PC-3 (cell line): ENCODE results near the gene LYZL1. TPM values are rescaled to one million over a fixed set of nuclear protein-coding genes. Genes with fewer than 3 reads are reported as not detected.

Source experiments
- ATAC-seq: fragments of 200-7000 bp; cut with Tn5 transposase; 2 replicates; pipeline ENCODE4 v1.9.1; 2020; ENCODE audit warnings: mild to moderate bottlenecking, moderate library complexity
- BruUV-seq: library from RNA; stranded (reverse); fragments of 400-500 nt; replicated peaks from 2 replicates; lab custom pipeline; 2021; lab: Mats Ljungman, UMichigan
- CTCF ChIA-PET: fragments of 300-600 bp; sonication (Branson Sonifier 250); formaldehyde crosslinking; loops from one replicate; lab custom pipeline; 2022; ENCODE audit warnings: antibody characterized with exemption; lab: Charles Lee
- POLR2A ChIA-PET: fragments of 300-600 bp; sonication (Branson Sonifier 250); formaldehyde crosslinking; loops from one replicate; lab custom pipeline; 2022; ENCODE audit warnings: antibody characterized with exemption; ENCODE audit not compliant: unreplicated experiment; lab: Charles Lee
- DNase-seq: peaks from one replicate; pipeline ENCODE4 v3.0.0-alpha.2; 2015
- H2AFZ ChIP-seq: fragments of 300-600 bp; sonication (generic); 2 replicates; pipeline ENCODE4 v1.6.0; 2016; ENCODE audit warnings: antibody characterized with exemption, low read length
- H3F3A ChIP-seq: fragments of 300-600 bp; sonication (generic); one replicate; pipeline ENCODE4 v1.6.0; 2017; ENCODE audit warnings: antibody characterized with exemption, low read length, control low read depth, mild to moderate bottlenecking; ENCODE audit not compliant: unreplicated experiment
- H3K27ac ChIP-seq: fragments of 300-600 bp; sonication (generic); 2 replicates; pipeline ENCODE4 v1.5.1; 2016; ENCODE audit warnings: mild to moderate bottlenecking, low read length
- H3K27me3 ChIP-seq: fragments of 300-600 bp; sonication (generic); 2 replicates; pipeline ENCODE4 v1.6.1; 2016; ENCODE audit warnings: low read length, mixed read lengths
- H3K36me3 ChIP-seq: fragments of 300-600 bp; sonication (generic); 2 replicates; pipeline ENCODE4 v1.6.1; 2016; ENCODE audit warnings: low read depth, mixed run types, low read length, mixed read lengths
- H3K4me1 ChIP-seq: fragments of 300-600 bp; sonication (generic); 2 replicates; pipeline ENCODE4 v1.5.1; 2016; ENCODE audit warnings: low read length; ENCODE audit not compliant: insufficient read depth
- H3K4me2 ChIP-seq: fragments of 300-600 bp; sonication (generic); 2 replicates; pipeline ENCODE4 v1.6.0; 2016; ENCODE audit warnings: low read length
- H3K4me3 ChIP-seq: fragments of 300-600 bp; sonication (generic); 2 replicates; pipeline ENCODE4 v1.5.1; 2016; ENCODE audit warnings: mild to moderate bottlenecking, low read length, mixed read lengths
- H3K79me2 ChIP-seq: fragments of 300-600 bp; sonication (generic); 2 replicates; pipeline ENCODE4 v1.6.1; 2017; ENCODE audit warnings: low read length, mixed read lengths
- H3K9ac ChIP-seq: fragments of 300-600 bp; sonication (generic); 2 replicates; pipeline ENCODE4 v1.6.0; 2016; ENCODE audit warnings: mild to moderate bottlenecking, low read length
- H3K9me2 ChIP-seq: fragments of 300-600 bp; sonication (generic); replicated peaks from 2 replicates; pipeline ENCODE4 v1.6.1; 2016; ENCODE audit warnings: mixed run types, low read length, mixed read lengths
- H3K9me3 ChIP-seq: fragments of 300-600 bp; sonication (generic); 2 replicates; pipeline ENCODE4 v1.6.1; 2016; ENCODE audit warnings: low read length, mixed read lengths
- H4K20me1 ChIP-seq: fragments of 300-600 bp; sonication (generic); 2 replicates; pipeline ENCODE4 v1.6.1; 2016; ENCODE audit warnings: low read length, mixed read lengths
- CTCF ChIP-seq: fragments of 300-600 bp; sonication (generic); conservative IDR thresholded peaks from 2 replicates; pipeline ENCODE4 v1.5.1; 2017; ENCODE audit warnings: antibody characterized with exemption, low read depth, mild to moderate bottlenecking, low read length
- EZH2 ChIP-seq: fragments of 300-600 bp; sonication (generic); IDR thresholded peaks from one replicate; pipeline ENCODE4 v1.6.1; 2017; ENCODE audit warnings: antibody characterized with exemption, mild to moderate bottlenecking, low read length; ENCODE audit not compliant: unreplicated experiment
- EZH2phosphoT487 ChIP-seq: fragments of 300-600 bp; sonication (generic); IDR thresholded peaks from 2 replicates; pipeline ENCODE4 v1.6.1; 2018; ENCODE audit warnings: mild to moderate bottlenecking, antibody characterized with exemption, low read length, borderline replicate concordance
- intact Hi-C: fragments of 100-400 bp; cut with micrococcal nuclease; formaldehyde crosslinking; loops from 2 replicates; pipeline ENCODE4 v1.9.0; 2023
- total RNA-seq: library from RNA; depleted of rRNA; stranded (reverse); fragments of >200 nt; gene quantifications from 2 replicates; pipeline ENCODE4 v1.2.3, GENCODE V29; 2014

The LYZL1 gene
- total RNA-seq, 1 experiment from 2014 or later = not detected

GRCh38 chr10:29268011-29268410 lies 20.9 kb upstream of the LYZL1 start:
- TF ChIP-seq CTCF = no peak
- no peak for TF ChIP-seq EZH2
- TF ChIP-seq EZH2phosphoT487 = no peak
- H3K4me3 ChIP-seq = no peak overlapping the region
- no peaks in the 10 kb centered on the region for H3K9me2 ChIP-seq
- H3K27me3 ChIP-seq = no peaks in the 10 kb centered on the region
- no peak overlapping the region for H3K4me2 ChIP-seq
- intact Hi-C loops = no loop called here
- H3F3A ChIP-seq = no peaks in the 10 kb centered on the region
- H3K27ac ChIP-seq = no peak overlapping the region
- ChIA-PET CTCF (no interaction called here), POLR2A (no interaction called here)
- no peaks in the 10 kb centered on the region for H3K4me1 ChIP-seq
- H3K9me3 ChIP-seq = no peaks in the 10 kb centered on the region
- no peaks in the 10 kb centered on the region for H3K36me3 ChIP-seq
- no peaks in the 10 kb centered on the region for H3K79me2 ChIP-seq
- no peak overlapping the region for H3K9ac ChIP-seq
- no TSS peak for BruUV-seq
- DNase-seq (no peak), ATAC-seq (no peak)
- H2AFZ ChIP-seq = no peak overlapping the region
- H4K20me1 ChIP-seq = no peaks in the 10 kb centered on the region

- no peak overlapping the region for H3K27ac ChIP-seq
- no TSS peak for BruUV-seq
- intact Hi-C loops = no loop called here
These were observed 19.4 kb upstream of the LYZL1 start for GRCh38 chr10:29269486-29269885.

GRCh38 chr10:29270883-29271282 lies 18.0 kb upstream of the LYZL1 start:
- ATAC-seq = no peak
- Histone ChIP-seq H3K27ac (no peak overlapping the region), H3K36me3 (no peaks in the 10 kb centered on the region), H3K4me1 (no peaks in the 10 kb centered on the region), H3K79me2 (no peaks in the 10 kb centered on the region), H3F3A (no peaks in the 10 kb centered on the region), H3K9me2 (no peaks in the 10 kb centered on the region), H3K9me3 (no peaks in the 10 kb centered on the region), H2AFZ (no peak overlapping the region), H3K4me2 (no peak overlapping the region), H3K9ac (no peak overlapping the region), H4K20me1 (no peaks in the 10 kb centered on the region), H3K4me3 (no peak overlapping the region), H3K27me3 (no peaks in the 10 kb centered on the region)
- intact Hi-C loops = no loop called here
- ChIA-PET CTCF (no interaction called here), POLR2A (no interaction called here)
- TF ChIP-seq CTCF = no peak
- TF ChIP-seq EZH2phosphoT487 = no peak
- no peak for TF ChIP-seq EZH2
- DNase-seq = no peak
- no TSS peak for BruUV-seq

More at GRCh38 chr10:29269486-29269885, 19.4 kb upstream of the LYZL1 start:
- Histone ChIP-seq H3K79me2 (no peaks in the 10 kb centered on the region), H3K9ac (no peak overlapping the region), H3K4me2 (no peak overlapping the region), H3K27me3 (no peaks in the 10 kb centered on the region), H2AFZ (no peak overlapping the region), H3K36me3 (no peaks in the 10 kb centered on the region), H3K4me3 (no peak overlapping the region), H3K4me1 (no peaks in the 10 kb centered on the region), H3K9me2 (no peaks in the 10 kb centered on the region), H3F3A (no peaks in the 10 kb centered on the region), H3K9me3 (no peaks in the 10 kb centered on the region), H4K20me1 (no peaks in the 10 kb centered on the region)
- TF ChIP-seq CTCF (no peak), EZH2phosphoT487 (no peak), EZH2 (no peak)
- ChIA-PET POLR2A (no interaction called here), CTCF (no interaction called here)
- ATAC-seq (no peak), DNase-seq (no peak)
